RPMI8226 (cell line): ENCODE results near the gene ASXL3.
A peak's percentile ranks its signal among the peaks of the same experiment; 100 is the strongest.

Source experiments
- DNase-seq: peaks from one replicate; pipeline ENCODE4 v3.0.0-alpha.2; 2015

Gene ASXL3

DNA sequence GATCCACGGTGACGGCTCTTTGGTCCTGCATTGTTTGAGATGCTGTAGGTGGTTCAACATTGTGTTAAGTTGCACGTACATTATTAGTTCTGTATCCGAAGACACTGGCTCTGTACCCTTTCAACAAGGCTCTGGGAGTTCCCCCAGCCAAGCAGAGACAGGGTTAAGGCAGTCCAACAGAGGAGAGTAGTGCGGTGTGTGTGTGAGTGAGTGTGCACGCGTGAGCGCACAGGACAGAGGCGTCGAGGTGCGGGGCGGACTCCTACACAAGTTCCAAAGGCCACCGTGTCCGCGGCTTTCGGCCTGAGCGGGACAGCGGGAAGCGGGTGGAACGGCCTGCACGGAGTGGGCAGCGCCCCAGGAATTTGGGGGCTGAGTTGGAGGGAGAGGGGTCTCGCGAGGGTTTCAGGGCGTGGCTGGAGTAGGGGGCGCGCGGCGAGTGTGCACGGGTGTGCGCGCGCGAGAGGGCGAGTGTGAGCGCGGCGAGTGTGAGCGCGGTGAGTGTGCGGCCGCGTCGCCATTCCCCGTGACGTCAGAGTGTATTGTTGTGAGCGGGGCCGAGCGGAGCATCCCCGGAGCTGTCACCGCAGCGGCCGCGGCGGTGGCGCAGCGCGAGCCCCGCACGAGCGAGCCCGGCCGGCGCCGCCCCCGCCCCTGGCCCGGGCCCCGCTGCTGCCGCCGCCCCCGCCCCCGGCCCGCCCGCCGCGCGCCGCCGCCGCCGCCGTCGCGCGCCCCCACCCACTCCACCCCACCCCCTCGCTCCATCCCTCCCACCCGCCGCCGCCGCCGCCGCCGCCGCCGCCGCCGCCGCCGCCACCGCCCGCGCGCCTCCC, at the start of gene ASXL3:
Gene ASXL3 (plus strand): TSS at position 535 of the 833 bp plus-strand sequence. CDS start 413 bp downstream, outside the sequence.
- peak; percentile 64 for DNase-seq

DNA sequence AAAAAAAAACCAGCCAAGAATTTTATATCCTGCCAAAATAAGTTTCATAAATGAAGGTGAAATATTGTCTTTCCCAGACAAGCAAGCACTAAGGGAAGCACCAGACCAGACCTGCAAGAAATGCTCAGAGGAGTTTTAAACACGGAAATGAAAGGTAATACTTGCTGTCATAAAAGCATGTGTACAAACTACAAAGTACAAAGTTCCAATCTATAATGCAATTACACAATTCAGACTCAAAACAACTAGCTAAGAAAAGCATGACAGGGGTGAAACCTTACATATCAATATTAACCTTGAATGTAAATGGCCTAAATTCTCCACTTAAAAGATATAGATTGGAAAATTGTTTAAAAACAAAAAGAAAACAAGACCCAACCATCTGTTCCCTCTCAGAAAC, 45.0 kb upstream of the ASXL3 start:
- no peak for DNase-seq

DNA sequence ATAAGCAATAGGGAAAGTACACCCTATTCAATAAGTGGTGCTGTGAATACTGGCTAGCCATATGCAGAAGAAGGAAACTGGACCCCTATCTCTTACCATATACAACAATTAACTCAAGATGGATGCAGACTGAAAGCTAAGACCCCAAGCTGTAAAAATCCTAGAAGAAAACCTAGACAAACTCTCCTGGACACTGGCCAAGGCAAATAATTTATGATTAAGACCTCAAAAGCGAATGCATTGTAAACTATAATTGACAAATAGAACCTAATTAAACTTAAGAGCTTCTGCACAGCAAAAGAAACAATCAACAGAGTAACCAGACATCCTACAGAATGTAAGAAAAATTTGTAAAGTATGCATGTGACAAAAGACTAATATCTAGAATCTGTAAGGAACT, 41.1 kb upstream of the ASXL3 start:
- DNase-seq: no peak

DNA sequence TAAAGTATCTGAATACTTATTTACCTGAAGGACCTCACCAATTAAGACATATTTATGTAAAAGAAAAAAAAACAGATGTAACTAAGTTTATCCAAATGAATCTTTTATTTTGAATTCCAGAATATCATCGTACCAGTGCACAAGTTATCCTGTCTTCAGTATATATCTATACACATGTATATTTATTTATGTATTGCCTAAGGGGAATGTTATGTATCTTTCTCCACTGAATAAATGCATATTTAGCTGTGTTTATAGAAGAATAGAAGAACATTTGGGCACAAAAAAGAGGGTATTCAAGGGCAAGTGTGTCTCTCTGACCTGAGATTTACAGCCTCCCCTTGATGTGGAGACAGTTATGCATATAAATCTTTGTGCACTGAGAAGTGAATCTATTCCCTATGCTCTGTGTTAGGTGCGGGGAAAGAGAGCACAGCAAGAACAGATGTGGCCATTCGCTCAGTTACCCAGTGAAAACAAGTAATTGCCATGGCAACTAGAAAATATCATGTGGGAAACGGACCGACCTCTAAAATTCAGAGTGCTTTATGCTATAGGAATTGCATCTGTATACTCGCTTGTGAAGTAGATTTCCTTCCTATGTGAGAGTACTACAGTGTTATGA, 39.5 kb upstream of the ASXL3 start:
- no peak for DNase-seq

DNA sequence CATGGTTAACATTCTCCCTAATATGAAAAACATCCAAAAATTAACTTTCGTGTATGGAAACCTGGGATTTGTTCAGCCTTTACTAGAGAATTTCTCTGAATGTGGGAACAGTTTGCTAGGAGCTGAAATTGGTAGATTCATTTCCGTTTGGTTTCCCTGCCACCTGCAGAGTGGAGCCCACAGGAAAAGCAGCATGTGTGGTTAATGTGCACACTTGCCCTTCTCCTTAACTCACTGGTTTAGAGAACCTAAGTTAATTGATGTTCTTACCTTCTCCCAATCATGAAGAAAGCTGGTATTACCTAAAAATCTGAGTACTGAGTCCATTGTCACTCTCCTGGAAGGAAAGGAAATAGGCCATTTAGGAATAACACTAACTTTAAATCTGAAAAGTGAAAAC, 37.6 kb upstream of the ASXL3 start:
- no peak for DNase-seq

DNA sequence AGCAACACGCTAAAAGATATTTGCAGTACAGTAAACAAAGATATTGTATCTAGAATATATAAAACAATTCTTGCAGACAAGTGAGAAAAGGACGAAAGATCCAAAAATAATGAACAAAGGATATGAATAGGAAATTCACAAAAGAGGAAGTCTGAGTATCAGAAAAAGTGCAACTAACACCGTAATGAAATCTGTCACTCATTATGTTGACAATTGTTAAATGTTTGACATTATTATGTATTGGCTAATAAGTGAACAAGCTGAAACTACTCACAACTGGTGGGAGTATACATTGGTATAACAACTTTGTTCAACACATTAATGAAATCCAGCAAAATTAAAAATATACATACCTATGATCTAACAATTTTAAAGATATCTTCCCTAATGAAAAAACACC, 36.7 kb upstream of the ASXL3 start:
- DNase-seq: no peak

DNA sequence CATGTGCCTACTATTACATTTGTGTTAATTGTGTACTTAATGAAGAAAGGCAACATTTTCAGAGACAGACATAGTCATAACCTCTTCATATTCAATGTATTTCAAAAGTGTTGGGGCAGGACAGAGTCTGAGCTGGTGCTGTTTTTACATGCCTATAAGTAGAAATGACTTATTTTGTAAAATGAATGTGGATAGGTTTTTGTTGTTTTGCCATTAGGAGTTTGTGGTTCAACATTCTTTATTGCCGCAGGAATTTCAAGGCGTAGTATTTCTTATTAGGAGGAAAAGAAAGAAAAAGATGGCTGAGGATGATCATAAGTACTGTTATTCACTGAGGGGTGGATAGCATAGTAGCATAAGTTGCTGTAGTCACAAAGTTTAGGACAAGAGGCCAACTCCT, 21.2 kb upstream of the ASXL3 start:
- no peak for DNase-seq

DNA sequence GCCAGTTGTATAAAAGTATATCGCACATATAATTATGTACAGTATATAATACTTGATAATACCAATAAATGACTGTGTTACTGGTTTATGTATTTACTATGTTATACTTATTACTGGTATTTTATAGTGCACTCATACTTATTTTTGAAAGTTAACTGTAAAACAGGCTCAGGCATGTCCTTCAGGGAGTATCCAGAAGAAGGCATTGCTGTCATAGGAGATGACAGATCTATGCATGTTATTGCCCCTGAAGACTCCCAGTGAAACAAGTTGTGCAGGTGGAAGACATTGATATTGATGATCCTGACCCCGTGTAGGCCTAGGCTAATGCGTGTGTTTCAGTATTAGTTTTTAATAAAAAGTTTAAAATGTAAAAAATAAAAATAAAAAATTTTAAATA, 20.3 kb upstream of the ASXL3 start:
- no peak for DNase-seq

DNA sequence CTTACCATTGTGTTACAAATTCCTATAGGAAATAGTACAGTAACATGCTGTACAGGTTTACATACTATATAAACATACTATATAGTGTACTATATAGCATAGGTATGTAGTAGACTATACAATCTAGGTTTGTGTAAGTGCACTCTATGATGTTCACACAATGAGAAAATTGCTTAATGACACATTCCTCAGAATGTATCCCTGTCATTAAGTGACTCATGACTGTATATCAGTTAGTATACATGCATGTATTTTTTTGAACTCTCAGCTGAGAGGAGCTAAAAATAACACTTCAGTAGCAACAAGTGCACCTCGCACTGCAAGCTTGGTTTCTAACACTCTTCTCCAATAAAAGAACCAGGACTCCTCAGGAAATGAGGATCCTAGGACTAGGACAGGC, 19.5 kb upstream of the ASXL3 start:
- no peak for DNase-seq

DNA sequence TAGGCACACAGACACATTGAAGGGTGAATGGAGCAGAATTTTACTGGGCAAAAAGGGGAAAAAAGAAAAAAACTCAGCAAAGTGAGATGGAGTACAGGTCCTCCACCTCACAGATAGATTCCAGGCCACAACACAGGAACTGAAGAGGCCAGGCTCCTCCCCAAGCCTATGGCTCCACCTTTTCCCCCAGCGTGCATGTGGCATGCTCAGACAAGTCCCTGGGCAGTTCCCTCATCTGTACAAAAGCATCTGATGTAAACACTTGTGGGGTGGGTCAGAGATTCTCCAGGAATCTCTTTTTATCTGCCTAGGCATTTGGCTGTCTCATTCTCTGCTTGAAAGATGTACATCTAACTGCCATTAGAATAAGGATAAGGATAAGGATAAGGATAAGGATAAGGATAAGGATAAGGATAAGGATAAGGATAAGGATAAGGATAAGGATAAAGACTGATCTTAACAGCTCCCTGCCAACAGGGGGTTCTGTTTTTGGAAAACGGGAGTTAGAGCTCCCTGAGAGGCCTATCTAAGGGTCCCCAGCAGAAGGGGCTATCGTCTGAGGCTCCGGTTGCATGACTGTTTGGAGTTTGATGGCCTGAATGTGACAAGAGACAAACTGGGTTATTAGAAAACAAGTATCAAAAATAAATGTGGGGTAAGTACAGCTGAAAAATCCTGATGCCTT, 17.2 kb upstream of the ASXL3 start:
- peak; percentile 73 for DNase-seq

DNA sequence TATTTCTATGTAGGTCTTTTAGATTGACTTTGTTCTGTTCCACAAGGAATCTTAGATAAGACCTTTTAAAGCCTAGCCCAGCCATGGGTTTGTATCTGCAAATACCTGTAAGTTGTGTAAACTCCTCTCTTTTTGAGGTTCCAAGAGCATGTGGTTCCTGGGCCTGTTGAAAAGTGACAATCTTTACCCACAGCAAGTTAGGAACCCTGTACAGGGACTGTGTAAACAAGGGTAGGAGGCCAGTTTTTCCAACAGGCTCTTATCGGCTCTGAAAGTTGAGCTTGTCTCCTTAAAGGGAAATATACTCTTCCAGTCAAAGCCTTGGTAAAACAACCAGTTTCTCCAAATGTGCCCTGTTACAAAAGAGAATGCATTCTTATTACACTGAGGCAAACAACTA, 15.3 kb upstream of the ASXL3 start:
- DNase-seq: no peak

DNA sequence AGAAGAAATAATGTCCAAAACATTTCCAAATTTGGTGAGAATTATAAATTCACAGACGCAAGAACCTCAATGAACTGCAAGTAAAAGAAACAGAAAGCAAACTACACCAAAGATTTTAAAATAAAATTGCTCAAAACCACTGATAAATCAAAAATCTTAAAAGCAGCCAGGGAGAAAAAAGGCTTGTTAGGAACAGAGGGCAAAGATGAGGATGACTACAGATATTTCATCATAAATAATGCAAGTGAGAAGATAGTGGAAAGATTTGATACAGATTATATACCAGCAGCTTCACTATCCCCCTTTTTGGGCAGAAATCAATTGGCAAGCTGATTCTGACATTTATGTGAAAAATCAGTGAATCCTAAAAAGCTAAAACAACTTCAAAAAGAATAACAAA, 10.3 kb upstream of the ASXL3 start:
- DNase-seq: no peak

DNA sequence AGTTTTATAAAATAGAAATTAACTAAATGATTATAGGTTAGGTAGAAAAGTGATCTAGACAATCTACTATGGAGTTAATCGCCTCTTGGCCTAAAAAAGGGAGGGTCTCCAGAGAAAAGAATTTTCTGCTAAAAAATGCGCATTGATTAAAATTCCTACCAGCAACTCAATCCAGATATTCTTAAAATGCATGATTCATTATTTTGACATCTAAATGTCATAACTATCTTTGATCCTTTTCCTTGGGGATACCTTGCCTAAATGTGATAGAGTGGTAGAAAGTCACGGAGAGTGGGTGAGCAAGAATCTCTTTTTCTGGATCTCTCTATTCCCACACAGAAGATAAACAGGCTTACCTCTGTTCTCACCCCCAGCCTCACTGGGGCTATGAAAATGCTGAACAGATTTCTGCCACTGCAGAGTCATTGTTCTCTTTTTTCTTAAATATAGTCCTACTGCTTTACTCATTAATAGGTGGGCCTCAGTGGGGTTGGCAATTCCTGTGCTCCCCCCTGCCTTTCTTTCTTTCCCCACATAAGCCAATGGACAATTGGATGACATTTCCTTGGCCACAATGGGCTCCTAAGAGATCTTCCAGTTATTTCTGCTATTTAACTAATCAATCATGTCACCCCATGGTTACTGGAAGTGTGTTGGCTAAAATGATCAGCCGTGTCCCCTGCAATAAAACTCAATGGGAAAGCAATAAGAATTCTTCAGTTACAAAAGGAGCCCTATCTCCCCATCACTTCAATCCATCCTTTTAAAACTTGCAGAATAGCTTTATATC, 5.8 kb upstream of the ASXL3 start:
- DNase-seq: no peak

DNA sequence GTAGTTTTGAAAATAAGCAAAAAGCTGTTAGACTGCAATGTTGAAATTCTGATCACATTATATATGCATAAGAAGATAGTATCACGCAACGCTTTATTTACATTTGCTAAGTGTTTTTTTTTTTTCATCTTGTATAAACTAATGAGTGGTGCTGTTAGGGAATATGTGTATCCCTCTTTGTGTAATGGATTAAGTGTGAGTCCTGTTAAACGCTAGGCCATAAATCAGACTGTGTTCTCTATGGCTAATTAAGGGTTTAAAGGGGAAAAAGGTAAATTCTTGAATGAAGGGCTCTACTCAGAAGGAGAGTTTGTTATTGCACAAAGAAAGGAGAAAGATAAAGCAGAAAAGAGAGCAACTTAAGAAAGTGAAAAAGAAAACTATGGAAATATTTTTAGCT, 4.8 kb upstream of the ASXL3 start:
- DNase-seq: no peak

DNA sequence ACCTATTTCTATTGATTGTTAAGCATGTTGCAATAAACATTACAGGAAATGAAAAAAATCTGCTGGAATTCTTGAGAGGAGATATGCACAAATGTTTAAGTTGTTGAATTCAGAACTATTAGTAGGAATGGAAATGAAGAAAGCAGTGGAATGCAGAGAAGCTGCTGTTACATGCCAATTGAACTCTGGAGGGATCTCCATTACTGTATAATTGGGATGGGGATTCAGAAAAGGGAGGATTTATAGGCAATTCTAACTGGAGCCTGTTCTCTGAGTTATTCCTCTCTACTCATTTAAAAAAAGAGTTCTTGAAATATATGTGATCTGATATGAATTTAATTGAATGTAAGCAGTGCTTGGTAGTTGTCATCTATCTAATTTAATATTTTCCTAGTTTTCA, 2.6 kb upstream of the ASXL3 start:
- no peak for DNase-seq

DNA sequence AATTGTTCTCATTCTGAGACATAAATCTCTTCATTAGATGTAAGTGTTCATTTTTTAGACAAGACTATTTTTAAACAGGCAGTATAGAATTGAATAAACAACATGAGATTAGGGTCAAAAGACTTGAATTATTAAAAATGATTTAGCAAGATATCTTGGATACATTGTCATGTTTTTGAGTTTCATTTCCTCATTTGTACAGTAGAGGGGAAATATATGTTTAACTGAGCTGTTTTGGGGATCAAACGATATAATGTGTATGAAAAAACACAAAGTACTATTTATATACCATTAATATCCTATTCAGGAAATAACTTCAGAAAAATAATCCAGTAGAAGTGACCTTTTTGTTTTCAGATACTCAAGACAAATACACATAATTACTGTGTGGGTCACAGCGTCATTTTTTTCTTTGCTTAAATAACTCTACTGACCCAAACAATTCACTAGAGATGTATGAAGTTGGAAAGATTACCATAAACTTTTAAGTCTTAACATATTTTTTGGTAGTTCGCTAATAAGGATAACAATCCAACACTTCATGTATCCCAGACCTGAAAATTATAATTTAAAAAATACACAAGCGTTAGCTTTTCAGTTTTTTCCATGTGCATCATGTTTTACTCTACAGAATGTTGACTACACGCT, 896 bp upstream of the ASXL3 start:
- DNase-seq: peak; percentile 41

DNA sequence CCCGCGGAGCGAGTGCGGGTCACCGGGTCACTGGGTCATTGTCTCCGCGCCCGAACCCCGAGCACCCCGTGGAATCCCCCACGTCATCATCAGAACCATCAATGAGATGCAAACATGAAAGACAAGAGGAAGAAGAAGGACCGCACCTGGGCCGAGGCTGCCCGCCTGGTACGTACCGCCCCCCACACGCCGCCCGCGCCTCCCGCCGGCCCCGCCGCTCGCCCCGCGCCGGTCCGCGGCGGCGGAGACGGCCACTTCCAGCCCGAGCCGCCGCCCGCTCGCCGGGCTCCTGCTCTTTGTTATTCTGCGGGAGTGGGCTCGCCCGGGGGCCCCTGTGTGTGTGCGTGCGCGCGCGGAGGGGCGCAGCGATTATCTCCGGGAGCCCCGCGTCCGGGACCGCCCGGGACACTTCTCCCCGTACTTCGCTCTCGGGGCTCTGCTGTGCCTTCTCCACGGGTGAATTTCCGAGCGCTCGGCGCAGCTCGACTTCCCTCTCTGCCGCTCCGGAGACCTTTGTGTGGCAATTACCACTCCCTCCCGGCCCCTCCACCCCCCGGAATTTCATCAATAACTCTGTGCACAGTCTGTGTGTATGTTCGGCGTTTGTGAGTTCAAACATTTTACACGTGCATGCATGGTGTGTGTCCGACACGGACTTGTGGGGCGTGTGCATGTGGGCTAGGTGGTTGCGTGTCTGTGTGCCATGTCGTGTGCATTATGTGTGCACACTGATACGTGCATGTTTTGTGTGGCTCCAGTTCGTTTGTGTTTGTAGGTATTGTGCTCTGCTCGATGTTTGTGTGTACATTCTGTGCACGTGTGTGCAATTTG, 714 bp downstream of the ASXL3 start:
- peak; percentile 53 for DNase-seq

DNA sequence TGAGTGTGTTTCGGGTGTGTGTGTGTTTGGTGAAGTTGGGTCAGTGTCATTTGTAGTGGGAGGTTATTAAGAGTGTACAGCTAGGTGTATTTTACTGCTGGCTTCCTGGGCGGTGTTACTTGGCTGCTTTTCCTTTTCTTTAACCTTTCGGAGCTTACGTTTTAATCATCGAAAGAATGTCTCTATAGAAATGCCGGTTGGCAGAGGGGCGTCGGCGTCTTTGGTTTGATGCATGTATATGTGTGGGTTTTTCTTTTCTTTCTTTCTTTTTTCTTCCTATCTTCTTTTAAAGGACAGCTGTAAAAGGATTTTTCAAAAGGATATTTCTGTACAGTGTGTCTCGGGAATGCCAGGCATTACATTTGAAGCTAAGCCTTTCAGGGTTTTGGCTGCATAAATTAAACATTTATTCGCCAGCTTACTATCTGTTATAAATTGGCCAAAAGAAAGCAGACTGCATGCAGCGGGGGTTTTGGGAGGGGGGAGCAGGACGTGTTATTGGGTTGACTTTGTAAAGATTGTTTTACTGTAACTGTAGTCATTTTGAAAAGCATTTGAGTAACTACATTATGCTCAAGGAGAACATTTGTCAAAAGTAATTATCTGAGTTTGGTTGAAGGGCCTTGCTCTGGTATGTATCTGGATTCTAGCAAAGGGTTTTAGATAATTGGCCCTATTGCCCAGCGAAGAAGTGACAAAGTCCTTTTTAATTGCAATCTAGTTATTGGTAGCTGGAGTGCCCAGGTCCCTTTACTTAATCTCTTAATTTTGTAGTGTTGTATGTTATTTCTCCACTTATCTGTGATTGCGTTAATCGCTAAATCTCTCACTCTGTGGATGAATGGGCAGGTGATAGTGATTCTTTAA, 1.6 kb downstream of the ASXL3 start:
- DNase-seq: no peak

DNA sequence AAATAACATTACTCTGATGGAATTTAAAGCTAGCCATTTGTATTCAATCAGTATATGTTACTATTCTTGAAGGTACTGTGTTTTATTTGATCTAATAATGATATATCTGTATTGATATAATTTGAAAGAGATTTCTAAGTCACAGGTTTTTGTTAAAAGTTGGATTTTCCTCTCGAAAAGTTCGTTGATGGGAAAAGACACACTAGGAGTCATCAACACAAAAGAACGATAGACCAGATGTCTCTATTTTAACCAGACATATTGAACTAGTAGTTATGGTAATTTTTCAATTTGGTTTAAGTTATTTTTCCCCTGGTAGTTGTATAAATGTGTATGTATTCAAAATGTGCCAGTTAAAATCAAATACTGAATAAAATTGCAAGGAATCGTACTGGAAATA, 2.5 kb downstream of the ASXL3 start:
- no peak for DNase-seq

DNA sequence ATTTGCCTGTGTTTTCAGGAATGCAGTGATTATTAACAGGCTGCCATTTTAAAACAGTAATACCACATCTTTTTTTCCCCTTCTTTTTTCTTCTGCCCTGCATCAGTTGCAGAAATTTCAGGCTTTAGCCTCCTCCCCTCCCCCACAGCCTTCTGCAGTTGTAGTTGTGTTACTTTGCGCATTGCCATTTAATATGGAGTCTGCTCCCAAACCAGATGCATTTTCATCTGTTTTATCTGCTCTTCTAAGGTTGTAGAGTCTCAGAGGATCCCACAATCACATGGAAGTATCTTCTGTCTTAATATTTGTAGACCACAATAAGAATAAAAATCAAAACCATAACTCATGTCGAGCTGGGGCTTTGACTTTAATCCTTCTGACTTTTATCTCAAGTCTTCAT, 3.8 kb downstream of the ASXL3 start:
- DNase-seq: no peak

DNA sequence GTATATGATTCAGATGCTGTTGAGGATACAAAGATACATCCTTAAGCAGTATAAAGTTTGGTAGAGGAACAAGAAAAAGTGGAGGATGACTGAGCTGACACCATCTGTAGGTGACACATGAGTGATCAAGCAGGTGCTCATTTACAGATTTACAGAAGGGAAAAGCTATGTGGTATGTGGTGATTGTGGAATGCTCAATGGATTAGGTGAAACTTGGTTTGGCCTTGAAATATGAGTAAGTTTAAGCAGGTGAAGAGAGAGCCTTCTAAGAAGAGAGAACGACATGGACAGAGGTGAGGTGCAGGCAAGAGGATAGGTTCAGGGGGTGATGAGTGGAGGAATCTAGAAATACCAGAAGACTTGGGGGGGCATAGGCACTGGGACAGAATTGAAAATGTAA, 5.9 kb downstream of the ASXL3 start:
- DNase-seq: no peak
